Measurements from ENCODE around the gene HSBP1L1. TPM values are rescaled to one million over a fixed set of nuclear protein-coding genes. Genes with fewer than 3 reads are reported as not detected.

HSBP1L1 gene
- total and polyA plus RNA-seq, 2 of the 13 experiments (the other 11 are each of a cell fraction or from before 2014, with no cell fraction given) = 22.6 to 45.1 TPM

DNA sequence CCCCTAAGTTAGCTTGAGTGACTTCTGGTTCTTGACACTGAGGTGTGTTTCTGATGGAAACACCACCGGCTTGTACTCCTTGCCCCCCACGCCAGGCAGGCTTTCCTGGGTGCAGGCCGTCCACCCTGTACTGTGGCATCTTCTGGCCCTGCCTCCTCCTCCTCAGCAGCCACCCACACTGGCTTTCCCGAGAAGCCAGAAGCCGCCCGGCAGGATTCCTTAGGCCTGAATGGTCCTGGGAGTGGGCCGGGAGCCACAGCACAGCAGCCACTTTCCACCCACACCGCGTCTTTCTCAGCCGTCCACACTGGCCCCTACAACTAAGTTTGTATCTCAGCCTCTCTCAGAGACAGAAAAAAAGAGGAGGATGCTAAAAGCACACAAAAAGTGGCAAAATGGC lies 2.1 kb upstream of the HSBP1L1 start:
- WGBS (ENCODE audit: low lambda C conversion rate) = 93% methylated on average over 10 of the region's 10 CpGs
- peak overlapping the region; percentile 81 for H3K4me2 ChIP-seq (ENCODE audit: low read depth, low read length)
- ATAC-seq = no peak
- peaks cover 15% of the 10 kb centered on the region for H3K79me2 ChIP-seq (ENCODE audit: insufficient read depth, low read length)
- CTCF ChIA-PET (ENCODE audit: low intra/inter-chr PET ratio, low total read pairs) = no interaction called here
- POLR2A ChIA-PET = interaction anchor here (1.1 to 1.9 kb wide), 6 partner anchors 9 to 28 kb away, joined by 3 to 20 read pairs (median 6); partner anchors contain the start of gene SLC66A2
- no TSS peak for BruUV-seq (replicated peaks)
- H2AFZ ChIP-seq (ENCODE audit: low read length) = no peak overlapping the region
- in situ Hi-C loops (cut with HindIII; ENCODE audit: extremely low pct_ligation_motif_present, low pct_unique_long_range_greater_than_20kb) (no loop called here), intact Hi-C loops (cut with micrococcal nuclease; ENCODE audit: unreplicated experiment) (no loop called here)
- 0 out of 5 replicates have a peak, but pooled peaks cover 0 to 2% of the 10 kb centered on the region in 2 experiments for H3K36me3 ChIP-seq (replicated peaks in 1 of 2; ENCODE audit: control insufficient read depth in 1 of 2, insufficient read depth in 2 of 2, low read length in 2 of 2)
- H3K4me1 ChIP-seq (ENCODE audit: insufficient read depth, low read length) = peaks cover 66% of the 10 kb centered on the region
- no peaks in the 10 kb centered on the region for H3K9me3 ChIP-seq (ENCODE audit: low read length)
- DNase-seq (ENCODE audit: low spot score) = no peak
- peak overlapping the region in 1 of 3 experiments; percentile 59; a peak in 1 of 6 replicates for H3K4me3 ChIP-seq (replicated peaks in 1 of 3; ENCODE audit: insufficient read depth in 1 of 3, low read depth in 2 of 3, low read length in 3 of 3)
- no peak for FAIRE-seq
- H4K20me1 ChIP-seq (ENCODE audit: insufficient read depth, low read length) = no peaks in the 10 kb centered on the region
- no peaks in the 10 kb centered on the region for H3K27me3 ChIP-seq (ENCODE audit: control insufficient read depth in 1 of 2, insufficient read depth in 2 of 2, low read length in 2 of 2)
- 0 out of 2 replicates have a peak overlapping the region, but pooled peaks have one; percentile 58 for H3K9ac ChIP-seq (ENCODE audit: insufficient read depth, low read depth, low read length)
- TF ChIP-seq EZH2 (conservative IDR thresholded peaks at IDR 0.05; ENCODE audit: low read depth, low read length) (no peak), SATB2 (CRISPR knock-in tag; IDR thresholded peaks at IDR 0.05) (no peak), CBX2 (IDR thresholded peaks at IDR 0.05; ENCODE audit: low read depth, low read length) (no peak), CBX2 (CRISPR knock-in tag; IDR thresholded peaks at IDR 0.05; ENCODE audit: low read depth) (no peak)
- TF ChIP-seq, protein P1, sequence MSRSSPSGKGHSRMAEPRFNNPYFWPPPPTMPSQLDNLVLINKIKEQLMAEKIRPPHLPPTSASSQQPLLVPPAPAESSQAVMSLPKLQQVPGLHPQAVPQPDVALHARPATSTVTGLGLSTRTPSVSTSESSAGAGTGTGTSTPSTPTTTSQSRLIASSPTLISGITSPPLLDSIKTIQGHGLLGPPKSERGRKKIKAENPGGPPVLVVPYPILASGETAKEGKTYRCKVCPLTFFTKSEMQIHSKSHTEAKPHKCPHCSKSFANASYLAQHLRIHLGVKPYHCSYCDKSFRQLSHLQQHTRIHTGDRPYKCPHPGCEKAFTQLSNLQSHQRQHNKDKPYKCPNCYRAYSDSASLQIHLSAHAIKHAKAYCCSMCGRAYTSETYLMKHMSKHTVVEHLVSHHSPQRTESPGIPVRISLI (CRISPR knock-in tag; IDR thresholded peaks at IDR 0.05; ENCODE audit: borderline replicate concordance) = no peak
- no peak overlapping the region for H3K27ac ChIP-seq (ENCODE audit: extremely low read length, insufficient read depth, low read length)

DNA sequence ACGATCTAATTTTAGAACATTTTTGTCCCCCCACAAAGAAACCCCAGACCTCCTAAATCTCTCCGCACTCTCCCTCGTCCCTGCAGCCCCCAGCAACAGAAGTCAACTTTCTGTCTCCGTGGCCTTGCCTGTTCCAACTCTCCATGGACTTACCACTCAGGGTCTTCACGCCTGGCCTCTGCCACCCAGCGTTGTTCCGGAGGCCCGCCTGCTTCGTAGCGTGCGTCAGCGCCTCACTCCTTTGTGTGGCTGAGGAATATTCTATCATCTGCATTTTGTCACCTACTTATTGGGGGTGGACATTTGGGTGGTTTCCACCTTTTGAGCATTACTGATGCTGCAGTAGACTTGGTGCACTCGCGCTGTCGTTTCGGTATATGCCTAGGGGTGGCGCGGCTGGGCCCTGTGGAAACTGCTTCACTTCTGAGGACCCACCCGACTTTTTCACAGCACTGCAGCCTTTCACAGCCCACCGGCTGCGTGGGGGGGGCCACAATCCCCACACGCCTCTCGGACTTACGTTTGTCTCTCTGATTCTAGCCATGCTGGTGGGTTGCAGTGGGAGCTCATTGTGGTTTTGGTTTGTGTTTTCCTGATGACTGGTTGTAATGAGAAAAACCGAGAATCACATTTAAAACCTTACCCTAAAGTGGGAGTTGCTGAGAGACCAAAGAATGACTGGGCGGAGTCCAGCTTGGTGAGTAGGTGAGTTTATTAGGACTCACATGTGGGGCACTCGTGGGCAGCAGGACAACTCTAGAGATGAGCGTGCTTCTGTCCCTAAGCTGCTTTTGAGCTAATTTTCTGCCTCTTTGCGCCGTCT lies 1.4 kb upstream of the HSBP1L1 start:
- intact Hi-C loops (cut with micrococcal nuclease; ENCODE audit: unreplicated experiment) = no loop called here
- TF ChIP-seq, protein P2, sequence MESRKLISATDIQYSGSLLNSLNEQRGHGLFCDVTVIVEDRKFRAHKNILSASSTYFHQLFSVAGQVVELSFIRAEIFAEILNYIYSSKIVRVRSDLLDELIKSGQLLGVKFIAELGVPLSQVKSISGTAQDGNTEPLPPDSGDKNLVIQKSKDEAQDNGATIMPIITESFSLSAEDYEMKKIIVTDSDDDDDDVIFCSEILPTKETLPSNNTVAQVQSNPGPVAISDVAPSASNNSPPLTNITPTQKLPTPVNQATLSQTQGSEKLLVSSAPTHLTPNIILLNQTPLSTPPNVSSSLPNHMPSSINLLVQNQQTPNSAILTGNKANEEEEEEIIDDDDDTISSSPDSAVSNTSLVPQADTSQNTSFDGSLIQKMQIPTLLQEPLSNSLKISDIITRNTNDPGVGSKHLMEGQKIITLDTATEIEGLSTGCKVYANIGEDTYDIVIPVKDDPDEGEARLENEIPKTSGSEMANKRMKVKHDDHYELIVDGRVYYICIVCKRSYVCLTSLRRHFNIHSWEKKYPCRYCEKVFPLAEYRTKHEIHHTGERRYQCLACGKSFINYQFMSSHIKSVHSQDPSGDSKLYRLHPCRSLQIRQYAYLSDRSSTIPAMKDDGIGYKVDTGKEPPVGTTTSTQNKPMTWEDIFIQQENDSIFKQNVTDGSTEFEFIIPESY (CRISPR knock-in tag; IDR thresholded peaks at IDR 0.05) = 0 out of 2 replicates have a peak, but pooled peaks have one; percentile 20
- TF ChIP-seq, protein P3, sequence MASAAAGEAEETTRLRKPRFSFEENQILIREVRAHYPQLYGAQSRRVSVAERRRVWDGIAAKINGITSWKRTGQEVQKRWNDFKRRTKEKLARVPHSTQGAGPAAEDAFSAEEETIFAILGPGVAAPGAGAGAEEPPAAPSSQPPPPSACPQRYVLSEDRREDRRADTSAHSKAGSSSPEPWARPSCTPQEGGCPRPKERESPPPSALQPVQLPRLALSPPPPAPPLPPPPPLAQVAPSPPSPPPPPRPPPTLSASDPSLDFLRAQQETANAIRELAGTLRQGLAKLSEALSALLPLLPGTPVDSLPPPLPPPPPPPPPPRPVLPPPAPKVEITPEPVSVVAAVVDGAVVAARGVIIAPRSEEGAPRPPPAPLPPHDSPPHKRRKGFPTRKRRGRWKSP (CRISPR knock-in tag; IDR thresholded peaks at IDR 0.05) = no peak
- in situ Hi-C loops (cut with HindIII; ENCODE audit: extremely low pct_ligation_motif_present, low pct_unique_long_range_greater_than_20kb) = no loop called here
- FAIRE-seq (no peak), ATAC-seq (no peak), DNase-seq (ENCODE audit: low spot score) (no peak)
- H4K20me1 ChIP-seq (ENCODE audit: insufficient read depth, low read length) = no peaks in the 10 kb centered on the region
- BruUV-seq (replicated peaks) = no TSS peak
- peaks cover 15% of the 10 kb centered on the region for H3K79me2 ChIP-seq (ENCODE audit: insufficient read depth, low read length)
- no peak overlapping the region for H3K4me3 ChIP-seq (replicated peaks in 1 of 3; ENCODE audit: insufficient read depth in 1 of 3, low read depth in 2 of 3, low read length in 3 of 3)
- no peak overlapping the region for H3K27ac ChIP-seq (ENCODE audit: extremely low read length, insufficient read depth, low read length)
- POLR2A ChIA-PET = interaction anchor here (0.7 to 3.1 kb wide), 5 partner anchors 12 to 28 kb away, joined by 3 to 26 read pairs (median 5); partner anchors contain the start of gene SLC66A2
- no peak overlapping the region for H3K9ac ChIP-seq (ENCODE audit: insufficient read depth, low read depth, low read length)
- 93% methylated on average over 24 of the region's 30 CpGs for WGBS (ENCODE audit: low lambda C conversion rate)
- H3K9me3 ChIP-seq (ENCODE audit: low read length) = no peaks in the 10 kb centered on the region
- peaks cover 2 to 7% of the 10 kb centered on the region in 2 experiments; a peak in 2 of 5 replicates for H3K36me3 ChIP-seq (replicated peaks in 1 of 2; ENCODE audit: control insufficient read depth in 1 of 2, insufficient read depth in 2 of 2, low read length in 2 of 2)
- H2AFZ ChIP-seq (ENCODE audit: low read length) = no peak overlapping the region
- CTCF ChIA-PET (ENCODE audit: low intra/inter-chr PET ratio, low total read pairs) = interaction anchor here (2.3 kb wide), 1 partner anchor 29 kb away, joined by 23 read pairs; no protein-coding TSS in a partner anchor
- no peak overlapping the region for H3K4me2 ChIP-seq (ENCODE audit: low read depth, low read length)
- no peaks in the 10 kb centered on the region for H3K27me3 ChIP-seq (ENCODE audit: control insufficient read depth in 1 of 2, insufficient read depth in 2 of 2, low read length in 2 of 2)
- H3K4me1 ChIP-seq (ENCODE audit: insufficient read depth, low read length) = peaks cover 66% of the 10 kb centered on the region

Data from HepG2 (cell line).